Articular chondrocyte of knee joint (primary cell): Measurements from ENCODE around the gene HORMAD1. TPM values are rescaled to one million over a fixed set of nuclear protein-coding genes. Genes with fewer than 3 reads are reported as not detected.

Source experiments
- small RNA-seq: library from RNA; depleted of rRNA; stranded (forward); fragments of <200 nt; gene quantifications from one replicate; pipeline ENCODE3, GENCODE V24; 2012
- total RNA-seq: library from RNA; depleted of rRNA; stranded (reverse); fragments of >200 nt; gene quantifications from 2 replicates; pipeline ENCODE4 v1.2.3, GENCODE V29; 2012

HORMAD1 gene
- total RNA-seq = 0.13 and 0.65 TPM in 2 replicates

DNA sequence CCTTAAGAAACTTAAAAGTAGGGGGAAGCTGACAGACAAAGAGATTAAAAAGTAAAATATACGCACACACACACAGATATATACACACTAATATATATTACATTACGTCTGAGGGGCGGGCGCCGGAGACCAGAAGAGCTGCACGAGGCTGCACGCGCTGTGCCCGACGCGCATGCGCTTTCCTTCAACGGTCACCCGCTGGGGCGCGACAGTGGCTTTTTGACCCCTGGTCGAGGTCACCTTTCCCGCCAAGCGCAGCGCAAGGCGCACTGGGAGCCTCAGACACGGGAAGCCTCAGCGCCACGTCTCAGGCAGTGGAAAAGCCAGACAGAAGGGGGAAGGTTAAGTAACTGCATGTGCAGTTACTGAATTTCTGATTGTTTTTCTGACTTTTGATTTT is at the start of gene HORMAD1:
TSS of gene HORMAD1 (minus strand) at position 193 of the 400 bp plus-strand sequence. CDS start 1,390 bp downstream, outside the sequence.

GRCh38 chr1:150765296-150765976 is 44.7 kb upstream of the HORMAD1 start, which contains the start of gene CTSS:
CTSS (minus strand) TSS chr1:150765778; CDS start chr1:150764763, 1,015 bp downstream.

DNA sequence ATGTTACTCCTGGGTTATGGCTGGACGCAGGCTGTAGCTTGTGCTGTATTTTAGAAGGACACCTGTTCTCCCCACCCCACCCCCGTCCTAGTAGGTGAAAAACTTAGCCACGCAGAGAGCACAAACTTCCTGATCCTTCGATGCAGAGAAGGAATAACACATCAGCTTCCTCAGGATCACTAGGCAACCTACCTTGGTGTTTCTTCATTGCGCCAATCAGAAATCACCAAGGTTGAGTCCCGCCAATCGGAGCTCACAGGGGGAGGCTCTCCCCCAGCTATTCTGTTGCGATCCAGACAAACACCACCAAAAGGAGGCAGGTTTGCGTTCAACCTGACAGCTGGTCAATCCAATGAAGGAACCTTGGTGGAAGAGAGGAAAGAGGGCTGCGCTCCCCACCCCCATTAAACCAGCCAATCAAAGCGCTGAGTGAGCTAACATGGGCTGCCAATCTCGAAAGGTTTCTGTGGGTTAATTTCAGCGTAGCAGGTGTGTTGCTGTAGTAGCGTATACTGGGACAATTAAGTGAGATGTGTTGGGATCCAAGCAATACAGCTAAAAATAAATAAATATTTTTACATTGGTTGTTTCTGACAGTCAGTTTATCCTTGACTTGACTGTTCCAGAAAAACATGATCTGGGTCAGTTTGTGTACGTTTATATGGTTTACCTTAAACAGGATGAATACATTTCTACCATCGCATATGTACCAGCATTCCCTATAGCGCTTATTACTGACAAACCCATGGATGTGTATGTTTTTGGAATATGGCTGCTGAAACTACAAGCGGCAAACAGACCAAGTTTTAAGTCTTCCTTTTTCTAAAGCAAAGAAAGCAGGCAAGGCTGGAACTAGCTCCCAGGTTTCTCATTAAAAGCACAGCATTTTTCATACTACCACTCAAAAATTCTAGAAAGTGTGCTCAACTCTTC is 23.4 kb downstream of the HORMAD1 start, which contains the start of gene GOLPH3L:
TSS of gene GOLPH3L (minus strand) at position 160 of the 933 bp plus-strand sequence. CDS start 2,316 bp downstream, outside the sequence.

Small RNA genes lying within 50 kb of the gene (small RNA-seq; reads per million reads assigned to genes)
- not detected for gene RNU6-1042P

Other genes starting within 250 kb of the HORMAD1 start
- gene TARS2, start 233.5 kb downstream of the HORMAD1 start, total RNA-seq = 13.9 and 14.2 TPM in 2 replicates
- gene ECM1, start 212.8 kb downstream of the HORMAD1 start, total RNA-seq = 23.8 and 29.9 TPM in 2 replicates
- gene FALEC, start 205.1 kb downstream of the HORMAD1 start, total RNA-seq = not detected in 2 replicates
- 7.0 and 8.5 TPM in 2 replicates for gene ADAMTSL4, start 171.5 kb downstream of the HORMAD1 start, total RNA-seq
- gene MCL1, start 141.3 kb downstream of the HORMAD1 start, total RNA-seq = 183 and 398 TPM in 2 replicates
- gene ENSA, start 91.3 kb downstream of the HORMAD1 start, total RNA-seq = 69.8 and 71.3 TPM in 2 replicates
- 22.1 and 29.9 TPM in 2 replicates for gene GOLPH3L, start 23.7 kb downstream of the HORMAD1 start, total RNA-seq
- gene CTSS, start 44.9 kb upstream of the HORMAD1 start, total RNA-seq = 12.0 and 18.5 TPM in 2 replicates
- 73.8 and 100 TPM in 2 replicates for gene CTSK, start 87.4 kb upstream of the HORMAD1 start, total RNA-seq
- gene ARNT, start 155.7 kb upstream of the HORMAD1 start, total RNA-seq = 59.9 and 68.3 TPM in 2 replicates
- not detected in 2 replicates for gene CTXND2, start 166.2 kb upstream of the HORMAD1 start, total RNA-seq
- 41.2 and 44.1 TPM in 2 replicates for gene SETDB1, start 205.5 kb upstream of the HORMAD1 start, total RNA-seq